ENCODE results near the gene ATP2B2.

ATP2B2 gene

DNA sequence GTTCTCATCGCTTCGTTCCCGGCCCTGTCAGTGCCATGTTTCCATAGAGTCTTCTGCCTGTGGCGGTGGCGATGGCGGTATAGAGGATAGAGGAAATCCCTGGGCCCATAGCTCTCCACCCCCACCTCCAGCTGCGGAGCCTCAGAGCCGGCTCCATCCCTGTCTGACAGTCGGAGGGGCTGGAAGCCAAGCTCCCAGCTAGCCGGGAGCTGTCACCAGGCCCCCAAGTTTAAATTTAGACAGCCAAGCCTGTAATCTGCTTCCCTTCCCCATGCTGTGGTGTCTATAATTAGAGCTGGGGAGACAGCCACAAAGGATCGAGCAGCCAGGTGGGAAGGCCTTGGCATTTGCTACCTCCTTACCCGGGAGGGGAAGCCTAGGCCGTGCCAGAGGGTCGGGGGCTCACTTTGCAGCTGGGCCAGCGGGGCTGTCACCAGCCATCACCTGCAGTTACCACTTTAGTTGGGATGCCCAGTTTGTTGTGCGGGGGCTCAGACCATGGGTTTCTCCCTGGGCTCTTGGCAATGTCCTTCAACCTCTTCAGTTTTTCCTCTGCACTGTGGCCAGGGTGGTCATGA, 128.1 kb downstream of the ATP2B2 start:
- H4K91ac ChIP-seq (ENCODE audit: low read depth, low read length, poor library complexity) = no peak overlapping the region
- H3K4ac ChIP-seq (ENCODE audit: low read length) = no peak overlapping the region
- H3K18ac ChIP-seq (ENCODE audit: low read length) = no peak overlapping the region
- no peak overlapping the region for H3K9ac ChIP-seq (ENCODE audit: low read depth, low read length, poor library complexity)
- H2BK5ac ChIP-seq (ENCODE audit: low read length) = no peak overlapping the region
- no peak overlapping the region for H2BK15ac ChIP-seq (ENCODE audit: low read length)
- no peaks in the 10 kb centered on the region for H3K9me3 ChIP-seq (replicated peaks in 1 of 2; ENCODE audit: control insufficient read depth in 2 of 2, insufficient read depth in 1 of 2, low read depth in 1 of 2, low read length in 2 of 2)
- H2BK120ac ChIP-seq (ENCODE audit: low read depth, low read length) = no peak overlapping the region
- no peaks in the 10 kb centered on the region for H3K36me3 ChIP-seq (replicated peaks in 1 of 2; ENCODE audit: control insufficient read depth in 2 of 2, insufficient read depth in 2 of 2, low read length in 2 of 2)
- H3K27ac ChIP-seq (replicated peaks; ENCODE audit: low read length) = no peak overlapping the region
- H3K27me3 ChIP-seq (ENCODE audit: control insufficient read depth in 3 of 3, insufficient read depth in 3 of 3, low read depth in 1 of 3, low read length in 3 of 3) = peaks cover 0 to 37% (median 0%) of the 10 kb centered on the region in 3 experiments
- no peak overlapping the region for H3K4me3 ChIP-seq (ENCODE audit: low read length in 2 of 2)
- H2BK12ac ChIP-seq (ENCODE audit: low read length) = no peak overlapping the region
- H3K4me1 ChIP-seq (ENCODE audit: control insufficient read depth in 2 of 2, insufficient read depth in 1 of 2, low read depth in 1 of 2, low read length in 2 of 2) = no peaks in the 10 kb centered on the region
- H4K8ac ChIP-seq (ENCODE audit: low read depth, low read length) = no peak overlapping the region
- no peak overlapping the region for H3K14ac ChIP-seq (ENCODE audit: low read length)
- H2AFZ ChIP-seq (ENCODE audit: low read length) = no peak overlapping the region
- H3K79me1 ChIP-seq (ENCODE audit: low read depth, low read length) = no peaks in the 10 kb centered on the region
- WGBS, 2 donors (ENCODE audit: extremely low coverage in 2 of 2, insufficient read length in 2 of 2, insufficient replicate concordance in 1 of 2) = no CpG with 5 or more reads among the region's 16 CpGs
- no peak overlapping the region for H2AK5ac ChIP-seq (ENCODE audit: low read depth, low read length)
- no peak overlapping the region for H3K4me2 ChIP-seq (ENCODE audit: insufficient read depth, low read length, poor library complexity, severe bottlenecking)
- DNase-seq (ENCODE audit: low spot score) = no peak
- H3K23ac ChIP-seq (ENCODE audit: low read depth, low read length, poor library complexity) = no peak overlapping the region

DNA sequence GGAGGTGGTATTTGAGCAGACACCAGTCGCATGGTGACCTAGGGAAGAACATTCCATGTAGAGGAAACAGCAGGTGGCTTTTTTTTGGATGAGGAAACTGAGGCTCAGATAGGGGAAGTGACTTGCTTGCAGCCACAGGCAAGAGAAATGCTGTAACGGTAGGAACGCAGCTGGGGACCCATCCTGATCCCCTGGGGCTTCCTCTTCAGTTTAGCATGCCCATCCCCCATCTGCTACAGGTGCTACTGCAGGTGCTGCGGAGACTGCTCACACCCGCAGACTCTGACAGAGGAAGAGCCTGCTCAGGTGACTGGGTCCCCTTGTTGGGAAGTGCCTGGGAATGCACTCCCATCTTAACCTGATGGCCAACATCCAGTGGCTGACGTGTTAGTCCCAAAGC, 129.0 kb downstream of the ATP2B2 start:
- H2AK5ac ChIP-seq (ENCODE audit: low read depth, low read length) = no peak overlapping the region
- no CpG with 5 or more reads among the region's 6 CpGs for WGBS, 2 donors (ENCODE audit: extremely low coverage in 2 of 2, insufficient read length in 2 of 2, insufficient replicate concordance in 1 of 2)

DNA sequence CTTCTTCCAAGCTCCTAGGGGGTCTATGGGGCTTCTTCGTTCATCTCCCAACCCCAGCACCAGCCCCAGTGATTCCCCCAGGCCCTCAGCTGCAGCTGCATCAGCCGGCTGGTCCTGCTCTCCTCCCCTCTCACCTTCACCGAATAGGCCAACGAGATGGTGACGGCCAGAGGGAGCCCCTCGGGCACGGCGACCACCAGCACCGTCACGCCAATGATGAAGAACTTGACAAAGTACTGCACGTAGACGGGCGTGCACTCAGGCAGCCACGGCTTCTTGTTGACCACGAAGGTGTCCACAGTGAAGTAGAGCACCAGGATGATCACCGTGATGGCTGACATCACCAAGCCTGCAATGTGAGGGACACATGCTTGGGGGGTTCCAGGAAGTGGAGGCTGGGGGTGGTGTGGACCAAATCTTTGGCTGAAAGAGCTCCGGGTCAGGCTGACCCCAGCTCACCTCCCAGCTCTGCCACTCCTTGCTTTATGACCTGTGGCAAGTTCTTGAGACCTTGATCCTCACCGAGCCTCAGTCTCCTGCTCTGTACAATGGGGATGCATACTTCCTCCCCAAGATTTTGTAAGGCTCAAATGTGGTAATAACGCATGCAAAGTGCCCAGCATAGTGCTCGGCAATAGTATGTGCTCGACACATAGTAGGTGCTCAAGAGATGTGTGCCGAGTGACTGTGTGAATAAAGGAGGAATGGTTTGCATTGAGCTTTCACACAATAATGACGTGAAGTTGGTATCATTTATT, 129.9 kb downstream of the ATP2B2 start:
- Histone ChIP-seq H4K8ac (ENCODE audit: low read depth, low read length) (no peak overlapping the region), H2BK15ac (ENCODE audit: low read length) (no peak overlapping the region), H3K9ac (ENCODE audit: low read depth, low read length, poor library complexity) (no peak overlapping the region), H3K9me3 (replicated peaks in 1 of 2; ENCODE audit: control insufficient read depth in 2 of 2, insufficient read depth in 1 of 2, low read depth in 1 of 2, low read length in 2 of 2) (peaks cover 0 to 2% of the 10 kb centered on the region in 2 donors), H3K36me3 (replicated peaks in 1 of 2; ENCODE audit: control insufficient read depth in 2 of 2, insufficient read depth in 2 of 2, low read length in 2 of 2) (no peaks in the 10 kb centered on the region), H3K4me3 (ENCODE audit: low read length in 2 of 2) (no peak overlapping the region), H3K4ac (ENCODE audit: low read length) (no peak overlapping the region), H2AK5ac (ENCODE audit: low read depth, low read length) (no peak overlapping the region), H3K23ac (ENCODE audit: low read depth, low read length, poor library complexity) (no peak overlapping the region), H3K27me3 (ENCODE audit: control insufficient read depth in 3 of 3, insufficient read depth in 3 of 3, low read depth in 1 of 3, low read length in 3 of 3) (peaks cover 0 to 41% (median 0%) of the 10 kb centered on the region in 3 experiments), H3K27ac (replicated peaks; ENCODE audit: low read length) (no peak overlapping the region), H4K91ac (ENCODE audit: low read depth, low read length, poor library complexity) (no peak overlapping the region), H3K79me1 (ENCODE audit: low read depth, low read length) (no peaks in the 10 kb centered on the region), H2BK12ac (ENCODE audit: low read length) (no peak overlapping the region), H3K4me1 (ENCODE audit: control insufficient read depth in 2 of 2, insufficient read depth in 1 of 2, low read depth in 1 of 2, low read length in 2 of 2) (peaks cover 0 to 3% of the 10 kb centered on the region in 2 donors), H3K14ac (ENCODE audit: low read length) (no peak overlapping the region), H2BK5ac (ENCODE audit: low read length) (no peak overlapping the region), H2AFZ (ENCODE audit: low read length) (no peak overlapping the region), H3K4me2 (ENCODE audit: insufficient read depth, low read length, poor library complexity, severe bottlenecking) (no peak overlapping the region), H2BK120ac (ENCODE audit: low read depth, low read length) (no peak overlapping the region), H3K18ac (ENCODE audit: low read length) (peak overlapping the region; percentile 9)
- DNase-seq (ENCODE audit: low spot score) = no peak
- no CpG with 5 or more reads among the region's 23 CpGs for WGBS, 2 donors (ENCODE audit: extremely low coverage in 2 of 2, insufficient read length in 2 of 2, insufficient replicate concordance in 1 of 2)

More for the DNA sequence above, 129.0 kb downstream of the ATP2B2 start:
- Histone ChIP-seq H2BK12ac (ENCODE audit: low read length) (no peak overlapping the region), H3K9ac (ENCODE audit: low read depth, low read length, poor library complexity) (no peak overlapping the region), H3K27me3 (ENCODE audit: control insufficient read depth in 3 of 3, insufficient read depth in 3 of 3, low read depth in 1 of 3, low read length in 3 of 3) (peaks cover 0 to 41% (median 0%) of the 10 kb centered on the region in 3 experiments), H3K79me1 (ENCODE audit: low read depth, low read length) (no peaks in the 10 kb centered on the region), H3K14ac (ENCODE audit: low read length) (no peak overlapping the region), H4K91ac (ENCODE audit: low read depth, low read length, poor library complexity) (no peak overlapping the region), H3K4me1 (ENCODE audit: control insufficient read depth in 2 of 2, insufficient read depth in 1 of 2, low read depth in 1 of 2, low read length in 2 of 2) (no peaks in the 10 kb centered on the region), H3K18ac (ENCODE audit: low read length) (no peak overlapping the region), H3K27ac (replicated peaks; ENCODE audit: low read length) (no peak overlapping the region), H2BK5ac (ENCODE audit: low read length) (no peak overlapping the region), H2BK15ac (ENCODE audit: low read length) (no peak overlapping the region), H3K4ac (ENCODE audit: low read length) (no peak overlapping the region), H3K4me2 (ENCODE audit: insufficient read depth, low read length, poor library complexity, severe bottlenecking) (no peak overlapping the region), H3K4me3 (ENCODE audit: low read length in 2 of 2) (no peak overlapping the region), H3K23ac (ENCODE audit: low read depth, low read length, poor library complexity) (no peak overlapping the region), H3K36me3 (replicated peaks in 1 of 2; ENCODE audit: control insufficient read depth in 2 of 2, insufficient read depth in 2 of 2, low read length in 2 of 2) (no peaks in the 10 kb centered on the region), H4K8ac (ENCODE audit: low read depth, low read length) (no peak overlapping the region), H3K9me3 (replicated peaks in 1 of 2; ENCODE audit: control insufficient read depth in 2 of 2, insufficient read depth in 1 of 2, low read depth in 1 of 2, low read length in 2 of 2) (peaks cover 0 to 2% of the 10 kb centered on the region in 2 donors), H2AFZ (ENCODE audit: low read length) (no peak overlapping the region), H2BK120ac (ENCODE audit: low read depth, low read length) (no peak overlapping the region)
- DNase-seq (ENCODE audit: low spot score) = no peak

DNA sequence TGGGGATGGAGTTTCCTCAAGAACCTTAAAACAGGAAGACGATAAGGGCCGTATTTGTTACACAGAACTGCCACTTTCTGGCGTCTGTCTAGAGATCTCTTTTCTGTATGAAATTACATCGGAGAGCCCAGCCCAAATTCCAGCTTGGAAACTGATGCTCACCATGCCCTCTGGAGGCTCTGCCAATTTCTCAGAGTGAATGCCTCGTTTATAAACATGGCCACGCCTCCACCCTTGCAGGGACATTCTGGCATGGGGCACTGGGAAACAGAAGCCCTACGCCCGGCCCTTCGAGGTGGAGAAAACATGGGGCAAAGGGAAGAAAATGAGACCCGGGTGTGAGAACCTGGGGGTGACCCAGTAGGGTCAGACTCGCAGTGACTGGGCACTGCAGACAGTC, 131.1 kb downstream of the ATP2B2 start:
- Histone ChIP-seq H3K27ac (replicated peaks; ENCODE audit: low read length) (no peak overlapping the region), H3K4me2 (ENCODE audit: insufficient read depth, low read length, poor library complexity, severe bottlenecking) (no peak overlapping the region)

More for the DNA sequence above, 131.1 kb downstream of the ATP2B2 start:
- Histone ChIP-seq H3K4me1 (ENCODE audit: control insufficient read depth in 2 of 2, insufficient read depth in 1 of 2, low read depth in 1 of 2, low read length in 2 of 2) (peaks cover 0 to 5% of the 10 kb centered on the region in 2 donors), H2BK15ac (ENCODE audit: low read length) (no peak overlapping the region), H2AK5ac (ENCODE audit: low read depth, low read length) (no peak overlapping the region), H4K91ac (ENCODE audit: low read depth, low read length, poor library complexity) (no peak overlapping the region), H2BK5ac (ENCODE audit: low read length) (no peak overlapping the region), H3K23ac (ENCODE audit: low read depth, low read length, poor library complexity) (no peak overlapping the region), H2BK120ac (ENCODE audit: low read depth, low read length) (no peak overlapping the region), H3K79me1 (ENCODE audit: low read depth, low read length) (no peaks in the 10 kb centered on the region), H3K36me3 (replicated peaks in 1 of 2; ENCODE audit: control insufficient read depth in 2 of 2, insufficient read depth in 2 of 2, low read length in 2 of 2) (no peaks in the 10 kb centered on the region), H3K9me3 (replicated peaks in 1 of 2; ENCODE audit: control insufficient read depth in 2 of 2, insufficient read depth in 1 of 2, low read depth in 1 of 2, low read length in 2 of 2) (peaks cover 0 to 2% of the 10 kb centered on the region in 2 donors), H3K4me3 (ENCODE audit: low read length in 2 of 2) (no peak overlapping the region), H4K8ac (ENCODE audit: low read depth, low read length) (no peak overlapping the region), H3K14ac (ENCODE audit: low read length) (no peak overlapping the region), H3K4ac (ENCODE audit: low read length) (no peak overlapping the region), H2BK12ac (ENCODE audit: low read length) (no peak overlapping the region), H3K9ac (ENCODE audit: low read depth, low read length, poor library complexity) (no peak overlapping the region), H3K18ac (ENCODE audit: low read length) (peak overlapping the region; percentile 34), H3K27me3 (ENCODE audit: control insufficient read depth in 3 of 3, insufficient read depth in 3 of 3, low read depth in 1 of 3, low read length in 3 of 3) (peaks cover 0 to 42% (median 0%) of the 10 kb centered on the region in 3 experiments), H2AFZ (ENCODE audit: low read length) (no peak overlapping the region)
- WGBS, 2 donors (ENCODE audit: extremely low coverage in 2 of 2, insufficient read length in 2 of 2, insufficient replicate concordance in 1 of 2) = no CpG with 5 or more reads among the region's 11 CpGs
- DNase-seq (ENCODE audit: low spot score) = no peak
